Nephron (organoid): ENCODE measurements around the gene ANKRD39.

ENCODE experiments used
- H3K27ac Mint-ChIP-seq, 3 experiments: 2 replicates each; pipeline ENCODE4 v1.8.0; 2020; ENCODE audit warnings: mixed read lengths in 3 of 3, mild to moderate bottlenecking in 2 of 3, moderate library complexity in 1 of 3
- H3K27me3 Mint-ChIP-seq: 2 replicates; pipeline ENCODE4 v1.8.0; 2021; ENCODE audit warnings: low read depth, mild to moderate bottlenecking, moderate library complexity, mixed read lengths
- H3K36me3 Mint-ChIP-seq: 2 replicates; pipeline ENCODE4 v1.8.0; 2020; ENCODE audit warnings: low read depth, mixed read lengths
- H3K4me1 Mint-ChIP-seq: 2 replicates; pipeline ENCODE4 v1.8.0; 2020; ENCODE audit warnings: mixed read lengths
- H3K4me3 Mint-ChIP-seq, 3 experiments: 2 replicates each; pipeline ENCODE4 v1.8.0; 2020; ENCODE audit warnings: mild to moderate bottlenecking in 3 of 3, mixed read lengths in 3 of 3, moderate library complexity in 2 of 3
- H3K9me3 Mint-ChIP-seq: 2 replicates; pipeline ENCODE4 v1.8.0; 2020; ENCODE audit warnings: mixed read lengths
- CTCF ChIP-seq, 3 experiments: fragments of 200-600 bp; sonication (generic); IDR thresholded peaks; one replicate each; pipeline ENCODE4 v1.5.0; 2021; ENCODE audit warnings: antibody characterized with exemption in 3 of 3; ENCODE audit not compliant: unreplicated experiment in 3 of 3

ANKRD39 gene

DNA sequence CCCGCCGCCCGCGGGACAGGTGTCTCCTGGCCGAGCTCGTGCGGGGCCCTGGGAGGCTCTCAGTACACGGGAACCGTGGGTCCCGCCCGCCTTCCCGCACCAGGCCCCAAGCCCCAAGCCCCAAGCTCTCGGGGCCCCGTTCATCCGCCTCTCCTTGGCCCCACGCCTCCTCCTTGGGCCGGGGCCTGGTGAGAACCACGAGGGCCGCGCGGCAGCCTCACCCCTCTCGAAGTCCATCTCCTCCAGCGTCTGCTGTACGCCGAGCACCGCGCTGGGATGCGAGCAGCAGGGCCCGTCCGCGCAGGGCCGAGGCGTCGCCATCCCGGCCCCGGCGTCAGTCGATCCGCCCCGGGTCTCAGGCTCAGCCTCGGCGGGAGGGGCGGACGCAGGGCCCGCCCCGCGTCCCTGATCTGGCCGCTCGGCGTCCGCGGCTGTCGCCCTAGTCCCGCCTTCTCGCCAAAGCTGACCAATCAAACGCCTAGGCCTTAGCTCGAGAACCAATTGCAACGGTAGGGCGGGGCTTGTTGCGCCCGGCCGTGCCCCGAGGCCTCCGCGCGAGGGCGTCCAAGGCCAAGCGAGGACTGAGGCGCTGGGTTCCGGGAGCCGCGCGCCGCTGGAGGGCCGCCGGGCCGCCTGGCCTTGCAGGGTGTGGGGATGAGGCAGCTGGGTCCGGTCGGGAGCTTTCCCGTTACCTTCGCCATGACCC is at the start of gene ANKRD39:
Gene ANKRD39, minus strand, starts transcription at position 350 of the 706 bp plus-strand sequence. Its CDS starts 29 bp downstream, at position 321.
- no peaks in the 10 kb centered on the region for H3K9me3 Mint-ChIP-seq
- peaks cover 6% of the 10 kb centered on the region for H3K27me3 Mint-ChIP-seq
- TF ChIP-seq CTCF (IDR thresholded peaks at IDR 0.05; ENCODE audit: unreplicated experiment in 3 of 3), result peak; percentile 80 to 85 (median 81)
- H3K4me3 Mint-ChIP-seq, result peak within 1 kb of the TSS; percentile 90 to 92 (median 91)
- H3K36me3 Mint-ChIP-seq, result peaks cover 22% of the 10 kb centered on the region
- H3K4me1 Mint-ChIP-seq, result peaks cover 30% of the 10 kb centered on the region
- H3K27ac Mint-ChIP-seq, result peak within 1 kb of the TSS; percentile 64 to 69 (median 68)

GRCh38 chr2:96906729-96907114 is 48.9 kb upstream of the ANKRD39 start:
- H3K36me3 Mint-ChIP-seq, result no peaks in the 10 kb centered on the region
- peaks cover 51% of the 10 kb centered on the region for H3K4me1 Mint-ChIP-seq
- H3K9me3 Mint-ChIP-seq, result no peaks in the 10 kb centered on the region
- H3K27ac Mint-ChIP-seq, result peak overlapping the region; percentile 96 to 98 (median 97)
- TF ChIP-seq CTCF (IDR thresholded peaks at IDR 0.05; ENCODE audit: unreplicated experiment in 3 of 3), result no peak
- H3K4me3 Mint-ChIP-seq, result peak overlapping the region in 2 of 3 experiments; percentile 64 to 70
- H3K27me3 Mint-ChIP-seq, result peaks cover 4% of the 10 kb centered on the region

DNA sequence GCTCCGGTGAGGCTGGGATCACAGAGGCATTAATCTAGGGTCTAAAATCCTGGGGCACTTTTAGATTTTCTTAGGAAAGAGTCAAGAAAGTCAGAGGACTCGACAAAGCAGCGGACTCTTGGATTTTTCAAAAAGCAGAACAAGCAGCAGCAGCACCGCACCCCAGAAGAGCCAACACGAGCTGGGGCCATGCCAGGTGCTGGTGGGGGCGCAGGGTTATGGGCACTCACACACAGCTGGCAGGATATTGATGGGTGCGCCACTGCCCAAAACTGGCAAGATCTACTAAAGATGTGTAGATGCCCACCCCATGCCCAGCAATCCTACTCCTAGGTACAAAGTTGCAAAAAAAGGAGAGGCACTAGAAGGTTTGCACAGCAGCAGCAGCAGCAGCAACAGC is 46.0 kb upstream of the ANKRD39 start:
- Mint-ChIP-seq H3K27me3 (peaks cover 4% of the 10 kb centered on the region), H3K36me3 (no peaks in the 10 kb centered on the region), H3K9me3 (no peaks in the 10 kb centered on the region), H3K27ac (peak overlapping the region; percentile 62 to 88 (median 62)), H3K4me3 (peak overlapping the region in 1 of 3 experiments; percentile 11), H3K4me1 (peaks cover 40% of the 10 kb centered on the region)
- TF ChIP-seq CTCF (IDR thresholded peaks at IDR 0.05; ENCODE audit: unreplicated experiment in 3 of 3), result no peak

- no peaks in the 10 kb centered on the region for H3K36me3 Mint-ChIP-seq
- H3K9me3 Mint-ChIP-seq, result no peaks in the 10 kb centered on the region
- no peak for TF ChIP-seq CTCF (IDR thresholded peaks at IDR 0.05; ENCODE audit: unreplicated experiment in 3 of 3)
- H3K27me3 Mint-ChIP-seq, result peaks cover 8% of the 10 kb centered on the region
- H3K27ac Mint-ChIP-seq, result no peak overlapping the region
- peaks cover 45% of the 10 kb centered on the region for H3K4me1 Mint-ChIP-seq
- H3K4me3 Mint-ChIP-seq, result no peak overlapping the region
Observed at GRCh38 chr2:96903318-96903717, 45.5 kb upstream of the ANKRD39 start.

DNA sequence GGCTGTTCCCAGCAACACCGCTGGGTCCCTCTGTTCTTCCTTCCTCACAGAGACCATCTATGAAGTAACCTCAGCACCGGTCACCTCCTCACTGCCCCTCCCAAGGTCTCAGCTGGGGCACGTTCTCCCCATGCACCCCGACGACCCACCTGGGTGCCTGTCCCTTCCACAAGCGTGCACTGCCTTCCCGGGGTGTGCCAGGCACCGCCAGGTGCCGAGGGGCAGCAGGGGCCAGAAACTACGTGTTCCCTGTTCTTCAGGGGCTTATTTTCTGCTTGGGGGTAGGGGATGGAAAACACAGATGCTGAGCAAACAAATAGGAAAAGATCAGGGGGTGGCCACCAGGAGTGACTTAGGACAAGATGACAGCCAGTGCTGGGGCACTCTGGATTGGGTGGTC is 42.4 kb upstream of the ANKRD39 start:
- no peak for TF ChIP-seq CTCF (IDR thresholded peaks at IDR 0.05; ENCODE audit: unreplicated experiment in 3 of 3)
- peaks cover 46% of the 10 kb centered on the region for H3K4me1 Mint-ChIP-seq
- H3K4me3 Mint-ChIP-seq, result no peak overlapping the region
- H3K27me3 Mint-ChIP-seq, result peaks cover 4% of the 10 kb centered on the region
- no peaks in the 10 kb centered on the region for H3K36me3 Mint-ChIP-seq
- H3K9me3 Mint-ChIP-seq, result no peaks in the 10 kb centered on the region
- H3K27ac Mint-ChIP-seq, result no peak overlapping the region

DNA sequence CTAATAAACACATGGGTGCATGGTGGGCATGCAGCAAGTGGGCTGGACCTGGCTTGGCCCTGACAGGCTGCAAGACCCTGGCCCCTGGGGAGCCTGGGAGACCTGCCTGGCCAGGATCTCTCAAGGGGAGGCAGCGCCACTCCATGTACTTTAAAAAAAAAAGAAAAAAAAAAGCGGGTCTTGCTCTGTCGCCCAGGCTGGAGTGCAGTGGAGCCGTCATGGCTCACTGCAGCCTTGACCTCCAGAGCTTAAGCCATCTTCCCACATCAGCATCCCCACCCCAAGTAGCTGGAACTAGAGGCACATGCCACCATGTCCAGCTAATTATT is 41.6 kb upstream of the ANKRD39 start:
- no peak overlapping the region for H3K4me3 Mint-ChIP-seq
- no peak for TF ChIP-seq CTCF (IDR thresholded peaks at IDR 0.05; ENCODE audit: unreplicated experiment in 3 of 3)
- no peaks in the 10 kb centered on the region for H3K9me3 Mint-ChIP-seq
- peaks cover 52% of the 10 kb centered on the region for H3K4me1 Mint-ChIP-seq
- H3K27me3 Mint-ChIP-seq, result peaks cover 4% of the 10 kb centered on the region
- H3K36me3 Mint-ChIP-seq, result no peaks in the 10 kb centered on the region
- H3K27ac Mint-ChIP-seq, result peak overlapping the region in 2 of 3 experiments; percentile 14 to 35
